ENCODE results near the gene JKAMP. TPM values are rescaled to one million over a fixed set of nuclear protein-coding genes. Genes with fewer than 3 reads are reported as not detected.
A peak's percentile ranks its signal among the peaks of the same experiment; 100 is the strongest.

The JKAMP gene
- total RNA-seq, 1 donor from 2014 or later: 28.2 TPM

DNA sequence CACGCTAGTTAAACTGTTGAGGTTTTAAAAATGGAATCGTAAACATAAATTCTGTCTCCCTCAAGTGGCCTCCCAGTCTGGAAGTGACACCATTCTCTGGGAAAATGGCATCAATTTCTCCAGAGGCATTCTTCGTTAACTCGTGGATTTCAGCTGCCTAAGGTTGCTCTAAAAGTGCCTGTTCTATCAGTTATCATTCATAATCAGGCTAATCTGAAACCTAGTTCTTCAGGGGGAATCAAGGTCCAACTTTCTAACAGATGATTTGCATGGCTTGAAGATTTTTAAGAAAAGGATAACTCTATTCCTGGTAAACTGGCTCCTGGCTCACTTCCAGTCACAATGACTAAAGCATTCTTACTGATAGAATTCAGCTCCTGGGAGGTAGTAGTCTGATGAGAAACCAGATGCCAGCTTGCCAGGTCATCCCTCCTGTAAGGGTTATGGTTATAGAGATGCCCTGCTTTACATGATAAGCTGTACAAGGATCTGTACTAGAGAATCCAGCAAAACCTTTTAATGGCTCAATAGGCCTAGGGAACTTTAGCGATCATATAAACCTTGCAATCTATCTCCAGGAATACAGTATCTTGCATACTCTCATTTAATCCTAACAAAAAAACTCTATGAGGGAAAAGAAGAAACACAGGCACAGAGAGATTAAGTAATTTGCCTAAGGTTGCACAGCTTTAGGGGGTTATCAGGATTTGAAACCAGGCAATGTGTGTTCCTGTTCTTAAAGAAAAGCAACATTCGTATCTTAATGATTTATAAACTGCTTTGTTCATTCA lies 1.6 kb upstream of the JKAMP start:
- intact Hi-C loops (cut with DNase I): loop anchor here (5.0 to 10.0 kb wide), 4 partner anchors 610 to 1802 kb away; partner anchors contain the start of genes DACT1, PCNX4, PPM1A and TMEM30B

GRCh38 chr14:59483363-59483762 lies 954 bp upstream of the JKAMP start:
- DNase-seq (ENCODE audit: low spot score in 2 of 2): no peak
- H3K27ac ChIP-seq: peak overlapping the region; percentile 85 to 96
- H3K36me3 ChIP-seq: peaks cover 0 to 4% of the 10 kb centered on the region in 2 donors
- intact Hi-C loops (cut with DNase I): loop anchor here (5.0 to 10.0 kb wide), 4 partner anchors 609 to 1801 kb away; partner anchors contain the start of genes DACT1, PCNX4, PPM1A and TMEM30B
- H3K9me3 ChIP-seq: no peaks in the 10 kb centered on the region
- TF ChIP-seq, protein P1, sequence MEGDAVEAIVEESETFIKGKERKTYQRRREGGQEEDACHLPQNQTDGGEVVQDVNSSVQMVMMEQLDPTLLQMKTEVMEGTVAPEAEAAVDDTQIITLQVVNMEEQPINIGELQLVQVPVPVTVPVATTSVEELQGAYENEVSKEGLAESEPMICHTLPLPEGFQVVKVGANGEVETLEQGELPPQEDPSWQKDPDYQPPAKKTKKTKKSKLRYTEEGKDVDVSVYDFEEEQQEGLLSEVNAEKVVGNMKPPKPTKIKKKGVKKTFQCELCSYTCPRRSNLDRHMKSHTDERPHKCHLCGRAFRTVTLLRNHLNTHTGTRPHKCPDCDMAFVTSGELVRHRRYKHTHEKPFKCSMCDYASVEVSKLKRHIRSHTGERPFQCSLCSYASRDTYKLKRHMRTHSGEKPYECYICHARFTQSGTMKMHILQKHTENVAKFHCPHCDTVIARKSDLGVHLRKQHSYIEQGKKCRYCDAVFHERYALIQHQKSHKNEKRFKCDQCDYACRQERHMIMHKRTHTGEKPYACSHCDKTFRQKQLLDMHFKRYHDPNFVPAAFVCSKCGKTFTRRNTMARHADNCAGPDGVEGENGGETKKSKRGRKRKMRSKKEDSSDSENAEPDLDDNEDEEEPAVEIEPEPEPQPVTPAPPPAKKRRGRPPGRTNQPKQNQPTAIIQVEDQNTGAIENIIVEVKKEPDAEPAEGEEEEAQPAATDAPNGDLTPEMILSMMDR (IDR thresholded peaks at IDR 0.05): no peak
- no peaks in the 10 kb centered on the region for H3K27me3 ChIP-seq
- H3K4me3 ChIP-seq: peak overlapping the region; percentile 76 to 96
- peaks cover 5 to 20% of the 10 kb centered on the region in 2 donors for H3K4me1 ChIP-seq

More for the DNA sequence above, 1.6 kb upstream of the JKAMP start:
- Histone ChIP-seq H3K36me3 (peaks cover 0 to 3% of the 10 kb centered on the region in 2 donors), H3K27ac (peak overlapping the region; percentile 85 to 96), H3K4me3 (peak overlapping the region; percentile 76 to 96), H3K27me3 (no peaks in the 10 kb centered on the region), H3K4me1 (peaks cover 5 to 20% of the 10 kb centered on the region in 2 donors), H3K9me3 (no peaks in the 10 kb centered on the region)
- DNase-seq (ENCODE audit: low spot score in 2 of 2): peak in 1 of 2 donors; percentile 81
- TF ChIP-seq, protein P1 (IDR thresholded peaks at IDR 0.05): no peak

GRCh38 chr14:59484639-59485175 lies 390 bp downstream of the JKAMP start:
- intact Hi-C loops (cut with DNase I): loop anchor here (1.0 to 10.0 kb wide), 6 partner anchors 19 to 1800 kb away; partner anchors contain the start of genes DACT1, GPR135, PCNX4 and PPM1A
- Histone ChIP-seq H3K36me3 (peaks cover 10 to 15% of the 10 kb centered on the region in 2 donors), H3K4me1 (peaks cover 5 to 20% of the 10 kb centered on the region in 2 donors), H3K4me3 (peak overlapping the region; percentile 76 to 96), H3K27ac (peak overlapping the region; percentile 85 to 96), H3K27me3 (no peaks in the 10 kb centered on the region), H3K9me3 (no peaks in the 10 kb centered on the region)
- DNase-seq (ENCODE audit: low spot score in 2 of 2): no peak
- TF ChIP-seq, protein P1 (IDR thresholded peaks at IDR 0.05): no peak

DNA sequence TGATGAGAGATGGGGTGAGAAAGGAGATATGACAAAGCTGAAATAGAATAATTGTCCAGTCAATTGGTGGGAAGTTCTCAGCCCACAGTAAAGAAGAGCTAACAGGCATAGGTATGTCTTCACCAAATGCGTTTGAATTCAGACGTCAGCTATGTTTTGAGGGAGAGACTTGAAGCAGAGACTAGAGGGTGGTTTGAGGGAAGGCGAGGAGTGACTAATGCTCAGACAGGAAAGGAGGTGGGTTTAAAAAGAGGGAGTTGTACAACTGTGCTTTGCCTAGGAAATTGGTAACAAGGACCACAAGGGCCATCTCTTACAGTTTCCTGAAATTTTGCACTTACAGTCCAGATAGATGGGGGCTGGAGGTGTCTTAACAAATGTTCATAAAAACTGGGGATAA lies 6.4 kb downstream of the JKAMP start:
- Histone ChIP-seq H3K4me3 (no peak overlapping the region), H3K9me3 (no peaks in the 10 kb centered on the region), H3K36me3 (peaks cover 34 to 58% of the 10 kb centered on the region in 2 donors), H3K27me3 (no peaks in the 10 kb centered on the region), H3K27ac (no peak overlapping the region), H3K4me1 (peaks cover 4 to 5% of the 10 kb centered on the region in 2 donors)
- TF ChIP-seq, protein P1 (IDR thresholded peaks at IDR 0.05): no peak
- no peak for DNase-seq (ENCODE audit: low spot score in 2 of 2)
- intact Hi-C loops (cut with DNase I): no loop called here

DNA sequence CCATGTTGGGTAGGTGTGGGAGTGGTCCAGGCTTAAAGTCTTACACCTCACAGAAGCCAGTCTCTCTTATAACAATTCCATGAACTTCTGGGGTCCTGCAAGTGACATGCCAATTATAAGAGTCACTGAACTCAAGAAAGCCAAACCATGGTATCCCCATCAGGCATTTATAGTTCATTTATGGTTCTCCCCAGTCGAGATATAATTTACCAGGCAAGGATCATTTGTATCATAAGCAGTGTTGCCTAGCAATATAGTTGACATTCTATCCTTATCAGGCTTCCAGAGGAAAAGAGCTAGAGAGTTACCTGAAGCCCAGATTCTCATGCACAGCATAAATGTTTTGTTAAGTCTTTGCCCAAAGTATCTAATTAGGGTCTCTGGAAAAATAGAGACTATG lies 8.1 kb downstream of the JKAMP start:
- intact Hi-C loops (cut with DNase I): no loop called here
- Histone ChIP-seq H3K36me3 (peaks cover 41 to 73% of the 10 kb centered on the region in 2 donors), H3K4me1 (no peaks in the 10 kb centered on the region), H3K27ac (no peak overlapping the region), H3K27me3 (no peaks in the 10 kb centered on the region), H3K4me3 (no peak overlapping the region), H3K9me3 (no peaks in the 10 kb centered on the region)
- TF ChIP-seq, protein P1 (IDR thresholded peaks at IDR 0.05): no peak
- DNase-seq (ENCODE audit: low spot score in 2 of 2): no peak

Data from ascending aorta (tissue), 2 donors.